K562 (cell line): ENCODE measurements around the gene KMT2D. TPM values are rescaled to one million over a fixed set of nuclear protein-coding genes. Genes with fewer than 3 reads are reported as not detected.

Source experiments
- HDAC1 ChIP-seq, 2 experiments: fragments of 450-650 bp; IDR thresholded peaks; 2 replicates each; pipeline ENCODE4 v1.6.1; 2016 to 2017; ENCODE audit warnings: inconsistent platforms in 1 of 2, mild to moderate bottlenecking in 1 of 2, moderate library complexity in 1 of 2
- PHF20 ChIP-seq: fragments of 450-650 bp; IDR thresholded peaks from 2 replicates; pipeline ENCODE4 v1.6.1; 2018; ENCODE audit not compliant: partially characterized antibody
- SRSF3 ChIP-seq: fragments of 200-400 bp; formaldehyde crosslinking; IDR thresholded peaks from 2 replicates; pipeline ENCODE4 v1.6.1; 2016; ENCODE audit warnings: mild to moderate bottlenecking, low read length, moderate library complexity; ENCODE audit not compliant: insufficient read depth
- ZBTB17 ChIP-seq: fragments of 450-650 bp; formaldehyde crosslinking; IDR thresholded peaks from 2 replicates; pipeline ENCODE4 v1.4.0; 2020; ENCODE audit warnings: mild to moderate bottlenecking
- ZFP1 ChIP-seq: fragments of 450-650 bp; formaldehyde crosslinking; IDR thresholded peaks from 2 replicates; pipeline ENCODE4 v1.4.0; 2020; ENCODE audit warnings: mild to moderate bottlenecking, mixed read lengths
- ZNF232 ChIP-seq: sonication (generic); formaldehyde crosslinking; IDR thresholded peaks from 2 replicates; pipeline ENCODE4 v1.8.0; 2022; ENCODE audit warnings: mild to moderate bottlenecking, missing genetic modification reagents
- polyA plus RNA-seq, 8 experiments: library from polyadenylated mRNA; depleted of rRNA in 4 of 8; stranded (reverse) in 5 of 8; unstranded in 3 of 8; fragments of >200 nt; fragmentation: Nextera tagmentation in 2 of 8; fragmentation: Illumina TruSeq in 1 of 8; extraction: Ambion mirVana in 2 of 8; extraction: Trizol in 1 of 8; gene quantifications; 2 replicates each; pipeline versions ENCODE4 v1.2.1 to v1.2.3, GENCODE V29; 2011 to 2014; ENCODE audit warnings: inconsistent platforms in 1 of 8, missing spikeins in 1 of 8
- total RNA-seq, 7 experiments: library from RNA; depleted of rRNA in 6 of 7; stranded (reverse); fragments of >200 nt in 6 of 7; fragmentation: Illumina TruSeq in 2 of 7; extraction: Trizol in 2 of 7; gene quantifications; 2 replicates each; pipeline versions ENCODE4 v1.2.1 to v1.2.3, GENCODE V29; 2011 to 2021; ENCODE audit warnings: low replicate concordance in 1 of 7
- TF ChIP-seq, protein P1 (sequence below), 3 experiments: fragments of 200-800 bp in 1 of 3; fragments of 250-450 bp in 1 of 3; fragments of 450-650 bp in 1 of 3; sonication (Bioruptor Pico) in 1 of 3; sonication (Bioruptor generic) in 1 of 3; formaldehyde crosslinking in 1 of 3; IDR thresholded peaks; 2 replicates each; pipeline versions ENCODE4 v1.6.1 to v1.8.0; 2016 to 2022; ENCODE audit warnings: mild to moderate bottlenecking in 2 of 3, missing genetic modification characterization in 2 of 3, missing compliant biosample characterization in 1 of 3, moderate library complexity in 1 of 3
- TF ChIP-seq, protein P2 (sequence below): sonication (generic); formaldehyde crosslinking; IDR thresholded peaks from 2 replicates; pipeline ENCODE4 v1.8.0; 2022; ENCODE audit warnings: mild to moderate bottlenecking, missing genetic modification reagents
- TF ChIP-seq, protein P3 (sequence below): sonication (generic); formaldehyde crosslinking; IDR thresholded peaks from 2 replicates; pipeline ENCODE4 v1.8.1; 2023; ENCODE audit warnings: missing genetic modification reagents, mild to moderate bottlenecking, borderline replicate concordance
- TF ChIP-seq, protein P4 (sequence below), 2 experiments: fragments of 150-350 bp in 1 of 2; IDR thresholded peaks; 2 replicates each; pipeline ENCODE4 v1.6.1; 2012 to 2016; ENCODE audit warnings: low read depth in 2 of 2, low read length in 2 of 2, mild to moderate bottlenecking in 1 of 2, moderate library complexity in 1 of 2

Gene KMT2D
- total and polyA plus RNA-seq, 9 of the 15 experiments (the other 6 are each of a cell fraction or from before 2014, with no cell fraction given) = 0.22 to 93.7 (median 13.7) TPM

DNA sequence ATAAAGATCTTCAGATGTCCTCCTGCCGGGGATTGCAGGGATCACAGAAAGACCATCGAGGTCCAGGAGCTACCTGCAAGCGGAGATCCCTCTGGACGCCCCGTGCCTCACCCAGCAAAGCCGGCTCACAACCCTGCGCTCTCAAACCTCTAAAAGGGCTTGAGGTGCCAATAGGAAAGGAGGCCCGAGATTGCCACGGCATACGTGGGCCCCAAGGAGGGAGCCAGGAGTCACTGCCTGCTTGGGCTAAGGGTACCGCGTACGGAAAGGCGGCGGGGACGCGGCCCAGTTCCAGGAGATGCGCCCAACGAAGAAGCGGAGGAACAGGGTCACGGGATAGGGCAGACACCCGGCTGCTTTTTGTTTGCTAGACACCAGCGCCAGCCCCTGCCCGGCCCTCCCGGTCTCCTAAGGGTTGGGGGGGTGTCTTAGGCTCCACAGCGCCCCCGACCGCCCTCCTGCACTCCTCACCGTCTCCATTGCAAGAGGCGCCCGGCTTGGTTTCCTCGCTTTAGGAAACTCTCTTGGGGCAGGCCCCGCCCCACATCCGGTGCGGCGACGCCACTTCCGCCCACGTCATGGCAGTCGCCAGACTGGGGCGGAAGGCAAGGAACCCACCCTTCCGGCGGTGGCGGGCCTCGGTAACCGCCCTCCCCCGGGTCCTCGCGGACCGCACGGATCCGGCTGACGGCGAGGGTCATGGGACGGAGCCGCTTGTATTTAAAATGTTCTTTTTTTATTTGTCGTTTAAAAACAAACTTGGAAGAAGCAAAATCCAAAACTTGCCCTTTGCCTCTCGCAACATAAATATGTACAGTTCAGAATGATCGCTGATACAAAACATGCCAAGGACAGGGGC lies 42.1 kb downstream of the KMT2D start, which contains the start of gene PRKAG1 (continued):
- no peak for TF ChIP-seq ZBTB17 (CRISPR knock-in tag)
- peak; percentile 41 for TF ChIP-seq PHF20
- no peak for TF ChIP-seq ZFP1 (CRISPR knock-in tag)
- TF ChIP-seq, protein P1, sequence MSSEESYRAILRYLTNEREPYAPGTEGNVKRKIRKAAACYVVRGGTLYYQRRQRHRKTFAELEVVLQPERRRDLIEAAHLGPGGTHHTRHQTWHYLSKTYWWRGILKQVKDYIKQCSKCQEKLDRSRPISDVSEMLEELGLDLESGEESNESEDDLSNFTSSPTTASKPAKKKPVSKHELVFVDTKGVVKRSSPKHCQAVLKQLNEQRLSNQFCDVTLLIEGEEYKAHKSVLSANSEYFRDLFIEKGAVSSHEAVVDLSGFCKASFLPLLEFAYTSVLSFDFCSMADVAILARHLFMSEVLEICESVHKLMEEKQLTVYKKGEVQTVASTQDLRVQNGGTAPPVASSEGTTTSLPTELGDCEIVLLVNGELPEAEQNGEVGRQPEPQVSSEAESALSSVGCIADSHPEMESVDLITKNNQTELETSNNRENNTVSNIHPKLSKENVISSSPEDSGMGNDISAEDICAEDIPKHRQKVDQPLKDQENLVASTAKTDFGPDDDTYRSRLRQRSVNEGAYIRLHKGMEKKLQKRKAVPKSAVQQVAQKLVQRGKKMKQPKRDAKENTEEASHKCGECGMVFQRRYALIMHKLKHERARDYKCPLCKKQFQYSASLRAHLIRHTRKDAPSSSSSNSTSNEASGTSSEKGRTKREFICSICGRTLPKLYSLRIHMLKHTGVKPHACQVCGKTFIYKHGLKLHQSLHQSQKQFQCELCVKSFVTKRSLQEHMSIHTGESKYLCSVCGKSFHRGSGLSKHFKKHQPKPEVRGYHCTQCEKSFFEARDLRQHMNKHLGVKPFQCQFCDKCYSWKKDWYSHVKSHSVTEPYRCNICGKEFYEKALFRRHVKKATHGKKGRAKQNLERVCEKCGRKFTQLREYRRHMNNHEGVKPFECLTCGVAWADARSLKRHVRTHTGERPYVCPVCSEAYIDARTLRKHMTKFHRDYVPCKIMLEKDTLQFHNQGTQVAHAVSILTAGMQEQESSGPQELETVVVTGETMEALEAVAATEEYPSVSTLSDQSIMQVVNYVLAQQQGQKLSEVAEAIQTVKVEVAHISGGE (CRISPR knock-in tag; IDR thresholded peaks at IDR 0.05) = peak; percentile 48 to 96 (median 80); a peak in 5 of 6 replicates
- TF ChIP-seq, protein P2, sequence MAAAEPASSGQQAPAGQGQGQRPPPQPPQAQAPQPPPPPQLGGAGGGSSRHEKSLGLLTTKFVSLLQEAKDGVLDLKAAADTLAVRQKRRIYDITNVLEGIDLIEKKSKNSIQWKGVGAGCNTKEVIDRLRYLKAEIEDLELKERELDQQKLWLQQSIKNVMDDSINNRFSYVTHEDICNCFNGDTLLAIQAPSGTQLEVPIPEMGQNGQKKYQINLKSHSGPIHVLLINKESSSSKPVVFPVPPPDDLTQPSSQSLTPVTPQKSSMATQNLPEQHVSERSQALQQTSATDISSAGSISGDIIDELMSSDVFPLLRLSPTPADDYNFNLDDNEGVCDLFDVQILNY = 0 out of 2 replicates have a peak, but pooled peaks have one; percentile 83
- 0 out of 4 replicates have a peak, but pooled peaks of 1 of the 2 experiments have one; percentile 5 for TF ChIP-seq HDAC1 (IDR thresholded peaks at IDR 0.05)
- TF ChIP-seq, protein P3, sequence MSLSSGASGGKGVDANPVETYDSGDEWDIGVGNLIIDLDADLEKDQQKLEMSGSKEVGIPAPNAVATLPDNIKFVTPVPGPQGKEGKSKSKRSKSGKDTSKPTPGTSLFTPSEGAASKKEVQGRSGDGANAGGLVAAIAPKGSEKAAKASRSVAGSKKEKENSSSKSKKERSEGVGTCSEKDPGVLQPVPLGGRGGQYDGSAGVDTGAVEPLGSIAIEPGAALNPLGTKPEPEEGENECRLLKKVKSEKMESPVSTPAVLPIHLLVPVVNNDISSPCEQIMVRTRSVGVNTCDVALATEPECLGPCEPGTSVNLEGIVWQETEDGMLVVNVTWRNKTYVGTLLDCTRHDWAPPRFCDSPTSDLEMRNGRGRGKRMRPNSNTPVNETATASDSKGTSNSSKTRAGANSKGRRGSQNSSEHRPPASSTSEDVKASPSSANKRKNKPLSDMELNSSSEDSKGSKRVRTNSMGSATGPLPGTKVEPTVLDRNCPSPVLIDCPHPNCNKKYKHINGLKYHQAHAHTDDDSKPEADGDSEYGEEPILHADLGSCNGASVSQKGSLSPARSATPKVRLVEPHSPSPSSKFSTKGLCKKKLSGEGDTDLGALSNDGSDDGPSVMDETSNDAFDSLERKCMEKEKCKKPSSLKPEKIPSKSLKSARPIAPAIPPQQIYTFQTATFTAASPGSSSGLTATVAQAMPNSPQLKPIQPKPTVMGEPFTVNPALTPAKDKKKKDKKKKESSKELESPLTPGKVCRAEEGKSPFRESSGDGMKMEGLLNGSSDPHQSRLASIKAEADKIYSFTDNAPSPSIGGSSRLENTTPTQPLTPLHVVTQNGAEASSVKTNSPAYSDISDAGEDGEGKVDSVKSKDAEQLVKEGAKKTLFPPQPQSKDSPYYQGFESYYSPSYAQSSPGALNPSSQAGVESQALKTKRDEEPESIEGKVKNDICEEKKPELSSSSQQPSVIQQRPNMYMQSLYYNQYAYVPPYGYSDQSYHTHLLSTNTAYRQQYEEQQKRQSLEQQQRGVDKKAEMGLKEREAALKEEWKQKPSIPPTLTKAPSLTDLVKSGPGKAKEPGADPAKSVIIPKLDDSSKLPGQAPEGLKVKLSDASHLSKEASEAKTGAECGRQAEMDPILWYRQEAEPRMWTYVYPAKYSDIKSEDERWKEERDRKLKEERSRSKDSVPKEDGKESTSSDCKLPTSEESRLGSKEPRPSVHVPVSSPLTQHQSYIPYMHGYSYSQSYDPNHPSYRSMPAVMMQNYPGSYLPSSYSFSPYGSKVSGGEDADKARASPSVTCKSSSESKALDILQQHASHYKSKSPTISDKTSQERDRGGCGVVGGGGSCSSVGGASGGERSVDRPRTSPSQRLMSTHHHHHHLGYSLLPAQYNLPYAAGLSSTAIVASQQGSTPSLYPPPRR (CRISPR knock-in tag) = peak; percentile 49; the same call in 1 of the 2 replicates
- TF ChIP-seq ZNF232 (CRISPR knock-in tag) = no peak
- TF ChIP-seq, protein P4, sequence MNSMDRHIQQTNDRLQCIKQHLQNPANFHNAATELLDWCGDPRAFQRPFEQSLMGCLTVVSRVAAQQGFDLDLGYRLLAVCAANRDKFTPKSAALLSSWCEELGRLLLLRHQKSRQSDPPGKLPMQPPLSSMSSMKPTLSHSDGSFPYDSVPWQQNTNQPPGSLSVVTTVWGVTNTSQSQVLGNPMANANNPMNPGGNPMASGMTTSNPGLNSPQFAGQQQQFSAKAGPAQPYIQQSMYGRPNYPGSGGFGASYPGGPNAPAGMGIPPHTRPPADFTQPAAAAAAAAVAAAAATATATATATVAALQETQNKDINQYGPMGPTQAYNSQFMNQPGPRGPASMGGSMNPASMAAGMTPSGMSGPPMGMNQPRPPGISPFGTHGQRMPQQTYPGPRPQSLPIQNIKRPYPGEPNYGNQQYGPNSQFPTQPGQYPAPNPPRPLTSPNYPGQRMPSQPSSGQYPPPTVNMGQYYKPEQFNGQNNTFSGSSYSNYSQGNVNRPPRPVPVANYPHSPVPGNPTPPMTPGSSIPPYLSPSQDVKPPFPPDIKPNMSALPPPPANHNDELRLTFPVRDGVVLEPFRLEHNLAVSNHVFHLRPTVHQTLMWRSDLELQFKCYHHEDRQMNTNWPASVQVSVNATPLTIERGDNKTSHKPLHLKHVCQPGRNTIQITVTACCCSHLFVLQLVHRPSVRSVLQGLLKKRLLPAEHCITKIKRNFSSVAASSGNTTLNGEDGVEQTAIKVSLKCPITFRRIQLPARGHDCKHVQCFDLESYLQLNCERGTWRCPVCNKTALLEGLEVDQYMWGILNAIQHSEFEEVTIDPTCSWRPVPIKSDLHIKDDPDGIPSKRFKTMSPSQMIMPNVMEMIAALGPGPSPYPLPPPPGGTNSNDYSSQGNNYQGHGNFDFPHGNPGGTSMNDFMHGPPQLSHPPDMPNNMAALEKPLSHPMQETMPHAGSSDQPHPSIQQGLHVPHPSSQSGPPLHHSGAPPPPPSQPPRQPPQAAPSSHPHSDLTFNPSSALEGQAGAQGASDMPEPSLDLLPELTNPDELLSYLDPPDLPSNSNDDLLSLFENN (IDR thresholded peaks at IDR 0.05; ENCODE audit: low read depth in 2 of 2, low read length in 2 of 2) = peak in 1 of 2 experiments; percentile 36; a peak in 1 of 4 replicates
- TF ChIP-seq SRSF3 = no peak
